T-helper 2 cell treated with Interferon-gamma antibody and Interleukin-4, amounts not matched to agents 5 μg/mL and 100 μg/mL, for 36 hours (primary cell): ENCODE data around the gene USO1.

Source experiments
- DNase-seq: peaks from one replicate; pipeline ENCODE4 v3.0.0; 2021; ENCODE audit warnings: low spot score
- H3K27ac Mint-ChIP-seq: one replicate; pipeline ENCODE4 v1.8.0; 2021; ENCODE audit warnings: mild to moderate bottlenecking, mixed read lengths
- H3K27me3 Mint-ChIP-seq: one replicate; pipeline ENCODE4 v1.8.0; 2021; ENCODE audit warnings: low read depth, mixed read lengths
- H3K36me3 Mint-ChIP-seq: one replicate; pipeline ENCODE4 v1.8.0; 2021; ENCODE audit warnings: low read depth, mixed read lengths
- H3K4me1 Mint-ChIP-seq: one replicate; pipeline ENCODE4 v1.8.0; 2021; ENCODE audit warnings: low read depth, mixed read lengths
- H3K4me3 Mint-ChIP-seq: one replicate; pipeline ENCODE4 v1.8.0; 2022; ENCODE audit warnings: mild to moderate bottlenecking, moderate library complexity, mixed read lengths
- H3K9me3 Mint-ChIP-seq: one replicate; pipeline ENCODE4 v1.8.0; 2021; ENCODE audit warnings: mixed read lengths

USO1 gene

GRCh38 chr4:75858721-75859120 lies 134.3 kb downstream of the USO1 start:
- Mint-ChIP-seq H3K4me1 (no peaks in the 10 kb centered on the region), H3K9me3 (no peaks in the 10 kb centered on the region), H3K36me3 (no peaks in the 10 kb centered on the region), H3K27ac (no peak overlapping the region), H3K27me3 (peaks cover 5% of the 10 kb centered on the region), H3K4me3 (no peak overlapping the region)
- DNase-seq: no peak

GRCh38 chr4:75860606-75861005 lies 136.2 kb downstream of the USO1 start:
- H3K4me3 Mint-ChIP-seq: no peak overlapping the region
- H3K36me3 Mint-ChIP-seq: no peaks in the 10 kb centered on the region
- no peaks in the 10 kb centered on the region for H3K27me3 Mint-ChIP-seq
- H3K4me1 Mint-ChIP-seq: no peaks in the 10 kb centered on the region
- H3K27ac Mint-ChIP-seq: no peak overlapping the region
- no peaks in the 10 kb centered on the region for H3K9me3 Mint-ChIP-seq
- DNase-seq: no peak
